Esophagus squamous epithelium (tissue), 4 donors: ENCODE measurements around the gene FAM83F.

Experiments
- POLR2A ChIP-seq, 4 donors: fragments of 450-650 bp; IDR thresholded peaks; one replicate each; pipeline ENCODE4 v1.6.1; 2017; ENCODE audit warnings: antibody characterized with exemption in 4 of 4, mild to moderate bottlenecking in 4 of 4, moderate library complexity in 3 of 4
- TF ChIP-seq, protein P1 (sequence below), 6 experiments: fragments of 450-650 bp in 4 of 6; fragments of 200-600 bp in 2 of 6; sonication (generic) in 2 of 6; IDR thresholded peaks; one replicate each; pipeline ENCODE4 v1.5.1; 2016 to 2019; ENCODE audit warnings: antibody characterized with exemption in 6 of 6, mild to moderate bottlenecking in 4 of 6, moderate library complexity in 4 of 6

DNA sequence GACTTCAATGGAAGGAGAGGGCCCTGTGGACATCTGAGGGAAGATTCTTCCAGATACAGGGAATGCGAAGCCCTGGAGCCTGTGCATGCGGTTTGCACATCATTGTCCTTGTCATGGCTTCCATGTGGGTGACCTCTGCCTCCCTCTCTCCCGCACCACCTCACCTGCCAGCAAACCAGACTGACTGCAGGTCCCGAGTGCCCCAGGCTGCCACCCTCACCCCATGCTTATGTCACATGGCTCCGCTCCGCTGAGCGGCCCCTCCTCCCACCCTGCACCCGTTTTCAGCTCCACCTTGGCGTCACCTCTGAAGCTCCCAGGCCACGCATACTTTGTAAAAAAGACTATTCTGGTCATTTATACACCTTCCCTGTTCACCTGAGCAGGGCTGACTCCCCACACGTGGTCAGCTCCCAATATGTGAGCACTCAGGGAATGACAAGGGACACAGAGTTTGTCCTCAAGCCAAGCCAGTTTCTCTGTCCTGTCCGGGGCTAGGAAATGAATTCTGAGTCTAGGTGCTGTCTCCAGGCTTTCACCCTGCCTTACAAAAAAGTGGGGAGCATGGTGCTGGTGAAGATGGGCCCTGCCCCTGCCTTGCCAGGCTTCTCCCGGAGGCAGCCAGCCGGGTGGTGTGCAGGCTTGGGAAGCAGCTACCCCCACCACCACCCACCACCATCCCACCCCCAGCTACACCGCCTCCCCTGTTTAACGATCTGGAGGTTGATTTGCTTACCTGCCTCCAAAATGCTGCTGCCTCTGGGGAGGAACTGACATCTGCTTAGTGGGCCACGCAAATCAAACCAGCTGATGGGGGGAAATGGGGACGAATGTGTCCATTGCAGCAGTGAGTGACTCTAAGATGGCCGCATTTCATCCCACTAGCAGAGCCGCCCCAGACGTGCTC is 32.7 kb downstream of the FAM83F start:
- TF ChIP-seq, protein P1, sequence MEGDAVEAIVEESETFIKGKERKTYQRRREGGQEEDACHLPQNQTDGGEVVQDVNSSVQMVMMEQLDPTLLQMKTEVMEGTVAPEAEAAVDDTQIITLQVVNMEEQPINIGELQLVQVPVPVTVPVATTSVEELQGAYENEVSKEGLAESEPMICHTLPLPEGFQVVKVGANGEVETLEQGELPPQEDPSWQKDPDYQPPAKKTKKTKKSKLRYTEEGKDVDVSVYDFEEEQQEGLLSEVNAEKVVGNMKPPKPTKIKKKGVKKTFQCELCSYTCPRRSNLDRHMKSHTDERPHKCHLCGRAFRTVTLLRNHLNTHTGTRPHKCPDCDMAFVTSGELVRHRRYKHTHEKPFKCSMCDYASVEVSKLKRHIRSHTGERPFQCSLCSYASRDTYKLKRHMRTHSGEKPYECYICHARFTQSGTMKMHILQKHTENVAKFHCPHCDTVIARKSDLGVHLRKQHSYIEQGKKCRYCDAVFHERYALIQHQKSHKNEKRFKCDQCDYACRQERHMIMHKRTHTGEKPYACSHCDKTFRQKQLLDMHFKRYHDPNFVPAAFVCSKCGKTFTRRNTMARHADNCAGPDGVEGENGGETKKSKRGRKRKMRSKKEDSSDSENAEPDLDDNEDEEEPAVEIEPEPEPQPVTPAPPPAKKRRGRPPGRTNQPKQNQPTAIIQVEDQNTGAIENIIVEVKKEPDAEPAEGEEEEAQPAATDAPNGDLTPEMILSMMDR (IDR thresholded peaks at IDR 0.05): no peak
- no peak for TF ChIP-seq POLR2A (IDR thresholded peaks at IDR 0.05)
